Measurements from ENCODE around the gene TACC2.
"Not testable (repeated sequence)": the region's sequence is repeated elsewhere in the genome, so short reads cannot be mapped to it uniquely, and the experiment has no call there.

The TACC2 gene

GRCh38 chr10:121981346-121981745, 7.6 kb upstream of the TACC2 start:
- no peak for DNase-seq

GRCh38 chr10:121983852-121984251, 5.1 kb upstream of the TACC2 start:
- DNase-seq, result no peak

GRCh38 chr10:121984463-121984862, 4.5 kb upstream of the TACC2 start:
- no peak for DNase-seq

GRCh38 chr10:121990015-121990677, 1.2 kb downstream of the TACC2 start:
- DNase-seq, result no peak

- not testable (repeated sequence) for DNase-seq
Observed at GRCh38 chr10:121991727-121992126, 2.8 kb downstream of the TACC2 start.

- peak; percentile 86 for DNase-seq
Observed at GRCh38 chr10:121994429-121994941, 5.5 kb downstream of the TACC2 start.

- no peak for DNase-seq
Observed at GRCh38 chr10:121998462-121998861, 9.5 kb downstream of the TACC2 start.

- no peak for DNase-seq
Observed at GRCh38 chr10:121999301-121999700, 10.3 kb downstream of the TACC2 start.

GRCh38 chr10:122001698-122002097, 12.7 kb downstream of the TACC2 start:
- DNase-seq, result no peak

- DNase-seq, result peak; percentile 16
Observed at GRCh38 chr10:122007415-122007814, 18.5 kb downstream of the TACC2 start.

- DNase-seq, result no peak
Observed at GRCh38 chr10:122010405-122011050, 21.6 kb downstream of the TACC2 start.

GRCh38 chr10:122012731-122013130, 23.8 kb downstream of the TACC2 start:
- no peak for DNase-seq

- DNase-seq, result no peak
Observed at GRCh38 chr10:122013311-122013780, 24.4 kb downstream of the TACC2 start.

GRCh38 chr10:122014652-122015248, 25.8 kb downstream of the TACC2 start:
- peak; percentile 65 for DNase-seq

GRCh38 chr10:122017926-122018325, 29.0 kb downstream of the TACC2 start:
- not testable (repeated sequence) for DNase-seq

- DNase-seq, result no peak
Observed at GRCh38 chr10:122018491-122018890, 29.5 kb downstream of the TACC2 start.

- DNase-seq, result peak; percentile 75
Observed at GRCh38 chr10:122018951-122019413, 30.0 kb downstream of the TACC2 start.

GRCh38 chr10:122019414-122019975, 30.5 kb downstream of the TACC2 start:
- DNase-seq, result peak; percentile 90

GRCh38 chr10:122020226-122020625, 31.3 kb downstream of the TACC2 start:
- DNase-seq, result no peak

- DNase-seq, result no peak
Observed at GRCh38 chr10:122021379-122021778, 32.4 kb downstream of the TACC2 start.

GRCh38 chr10:122021828-122022227, 32.9 kb downstream of the TACC2 start:
- no peak for DNase-seq

- no peak for DNase-seq
Observed at GRCh38 chr10:122022276-122022675, 33.3 kb downstream of the TACC2 start.

GRCh38 chr10:122023257-122023656, 34.3 kb downstream of the TACC2 start:
- DNase-seq, result not testable (repeated sequence)
